GM23248 (cell line): Measurements from ENCODE around the gene PUM1.

Experiments used
- EZH2 ChIP-seq: fragments of 200-600 bp; sonication (generic); IDR thresholded peaks from 2 replicates; pipeline ENCODE4 v1.6.1; 2018; ENCODE audit warnings: antibody characterized with exemption, mild to moderate bottlenecking; ENCODE audit not compliant: insufficient read depth, poor library complexity, severe bottlenecking
- EZH2phosphoT487 ChIP-seq: fragments of 200-600 bp; sonication (generic); IDR thresholded peaks from 2 replicates; pipeline ENCODE4 v1.6.1; 2018; ENCODE audit warnings: antibody characterized with exemption, moderate library complexity, mild to moderate bottlenecking, low read depth; ENCODE audit not compliant: insufficient read depth

- TF ChIP-seq EZH2 (no peak), EZH2phosphoT487 (no peak)
Measured at GRCh38 chr1:31000301-31000700, 65.2 kb downstream of the PUM1 start.
